ENCODE data around the gene MYOM1. TPM values are rescaled to one million over a fixed set of nuclear protein-coding genes. Genes with fewer than 3 reads are reported as not detected.

The MYOM1 gene
- total and polyA plus RNA-seq, 7 donors, result 54.8 to 842 (median 388) TPM

GRCh38 chr18:3121259-3121658, 98.5 kb downstream of the MYOM1 start:
- no peaks in the 10 kb centered on the region for H3K4me1 ChIP-seq
- H3K27ac ChIP-seq, result no peak overlapping the region
- ATAC-seq, result no peak
- no peaks in the 10 kb centered on the region for H3K27me3 ChIP-seq (ENCODE audit: insufficient read depth in 3 of 3, low read length in 2 of 3)
- TF ChIP-seq CTCF (IDR thresholded peaks at IDR 0.05), result no peak
- no peaks in the 10 kb centered on the region for H3K9me3 ChIP-seq
- H3K36me3 ChIP-seq (ENCODE audit: insufficient read depth in 1 of 2, low read depth in 1 of 2), result peaks cover 2 to 86% of the 10 kb centered on the region in 2 donors
- 62 to 68% (median 67%) methylated on average over 2 of the region's 2 CpGs for WGBS, 3 donors
- intact Hi-C loops (cut with DNase I), result no loop called here
- no peak for DNase-seq
- no peak overlapping the region for H3K4me3 ChIP-seq

GRCh38 chr18:3120356-3120755, 99.4 kb downstream of the MYOM1 start:
- peak in 1 of 4 donors; percentile 15 for ATAC-seq
- Histone ChIP-seq H3K36me3 (ENCODE audit: insufficient read depth in 1 of 2, low read depth in 1 of 2) (peaks cover 2 to 86% of the 10 kb centered on the region in 2 donors), H3K27ac (no peak overlapping the region)

GRCh38 chr18:3119401-3120341, 100.1 kb downstream of the MYOM1 start:
- no peak overlapping the region for H3K4me3 ChIP-seq
- H3K9me3 ChIP-seq, result no peaks in the 10 kb centered on the region
- no peak for TF ChIP-seq CTCF (IDR thresholded peaks at IDR 0.05)
- ATAC-seq (peak in 3 of 4 donors; percentile 61 to 74 (median 71)), DNase-seq (no peak)
- WGBS, 3 donors, result 89 to 92% (median 90%) methylated on average over 12 of the region's 12 CpGs
- peaks cover 2 to 86% of the 10 kb centered on the region in 2 donors for H3K36me3 ChIP-seq (ENCODE audit: insufficient read depth in 1 of 2, low read depth in 1 of 2)
- H3K4me1 ChIP-seq, result no peaks in the 10 kb centered on the region
- intact Hi-C loops (cut with DNase I), result no loop called here
- no peak overlapping the region for H3K27ac ChIP-seq
- H3K27me3 ChIP-seq (ENCODE audit: insufficient read depth in 3 of 3, low read length in 2 of 3), result no peaks in the 10 kb centered on the region

More at GRCh38 chr18:3120356-3120755, 99.4 kb downstream of the MYOM1 start:
- 79 to 81% (median 81%) methylated on average over 9 of the region's 9 CpGs for WGBS, 3 donors
- no peak overlapping the region for H3K4me3 ChIP-seq
- H3K27me3 ChIP-seq (ENCODE audit: insufficient read depth in 3 of 3, low read length in 2 of 3), result no peaks in the 10 kb centered on the region
- intact Hi-C loops (cut with DNase I), result no loop called here
- H3K4me1 ChIP-seq, result no peaks in the 10 kb centered on the region
- TF ChIP-seq CTCF (IDR thresholded peaks at IDR 0.05), result no peak
- DNase-seq, result no peak
- H3K9me3 ChIP-seq, result no peaks in the 10 kb centered on the region

GRCh38 chr18:3118195-3119010, 101.4 kb downstream of the MYOM1 start:
- H3K27ac ChIP-seq, result no peak overlapping the region
- intact Hi-C loops (cut with DNase I), result no loop called here
- no peak overlapping the region for H3K4me3 ChIP-seq
- TF ChIP-seq CTCF (IDR thresholded peaks at IDR 0.05), result no peak
- H3K9me3 ChIP-seq, result no peaks in the 10 kb centered on the region
- 68 to 74% (median 71%) methylated on average over 10 of the region's 10 CpGs for WGBS, 3 donors
- peaks cover 2 to 86% of the 10 kb centered on the region in 2 donors for H3K36me3 ChIP-seq (ENCODE audit: insufficient read depth in 1 of 2, low read depth in 1 of 2)
- no peak for DNase-seq
- H3K4me1 ChIP-seq, result no peaks in the 10 kb centered on the region
- ATAC-seq, result no peak
- H3K27me3 ChIP-seq (ENCODE audit: insufficient read depth in 3 of 3, low read length in 2 of 3), result no peaks in the 10 kb centered on the region
